H1 (cell line): ENCODE data around the gene RB1. TPM values are rescaled to one million over a fixed set of nuclear protein-coding genes. Genes with fewer than 3 reads are reported as not detected.

Experiments
- CTCF ChIA-PET: fragments of 300-600 bp; sonication (Branson Sonifier 250); formaldehyde crosslinking; loops from one replicate; lab custom pipeline; 2021; ENCODE audit not compliant: partially characterized antibody; lab: Charles Lee
- POLR2A ChIA-PET: fragments of 300-600 bp; sonication (Branson Sonifier 250); formaldehyde crosslinking; loops from one replicate; lab custom pipeline; 2021; ENCODE audit warnings: inconsistent platforms; ENCODE audit not compliant: partially characterized antibody; lab: Charles Lee
- DNase-seq, 2 experiments: peaks; one replicate each; pipeline versions ENCODE4 v3.0.0 to v3.0.0-alpha.2; 2010 to 2022; ENCODE audit warnings: low spot score in 2 of 2, low read depth in 1 of 2, mixed read lengths in 1 of 2
- FAIRE-seq: peaks from 2 replicates; lab custom pipeline; 2011; peaks lifted over from hg19 to GRCh38; lab: Jason Lieb, UNC
- H2AFZ ChIP-seq: 2 replicates; pipeline ENCODE4 v1.8.1; 2012; ENCODE audit warnings: low read length, inconsistent platforms
- H2AK5ac ChIP-seq: 2 replicates; pipeline ENCODE4 v1.6.1; 2013; ENCODE audit warnings: low read depth, low read length
- H2BK120ac ChIP-seq: replicated peaks from 2 replicates; pipeline ENCODE3; 2013; ENCODE audit warnings: low read depth, low read length, inconsistent platforms
- H2BK12ac ChIP-seq: 2 replicates; pipeline ENCODE4 v1.6.1; 2013; ENCODE audit warnings: low read depth, low read length
- H2BK15ac ChIP-seq: 2 replicates; pipeline ENCODE4 v1.6.1; 2013; ENCODE audit warnings: low read length
- H2BK20ac ChIP-seq: 2 replicates; pipeline ENCODE4 v1.6.1; 2013; ENCODE audit warnings: low read length
- H2BK5ac ChIP-seq: 2 replicates; pipeline ENCODE4 v1.6.1; 2013; ENCODE audit warnings: low read depth, low read length
- H3K14ac ChIP-seq: 2 replicates; pipeline ENCODE4 v1.6.1; 2013; ENCODE audit warnings: inconsistent platforms; ENCODE audit not compliant: insufficient read length
- H3K18ac ChIP-seq: 2 replicates; pipeline ENCODE4 v1.6.1; 2013; ENCODE audit warnings: low read length; ENCODE audit errors: extremely low read depth
- H3K23ac ChIP-seq: 2 replicates; pipeline ENCODE4 v1.6.1; 2013; ENCODE audit warnings: inconsistent platforms; ENCODE audit not compliant: insufficient read length
- H3K23me2 ChIP-seq: 2 replicates; pipeline ENCODE4 v1.6.1; 2013; ENCODE audit warnings: low read depth, low read length
- H3K27ac ChIP-seq: 2 replicates; pipeline ENCODE4 v1.6.1; 2011; ENCODE audit warnings: low read depth, low read length, inconsistent platforms
- H3K27me3 ChIP-seq, 4 experiments: replicated peaks in 1 of 4; 1 replicate in 1 of 4; 2 replicates in 3 of 4; pipeline versions ENCODE4 v1.6.1 to v1.8.1; 2011 to 2013; ENCODE audit warnings: low read length in 3 of 4, mild to moderate bottlenecking in 3 of 4, inconsistent platforms in 2 of 4, mixed read lengths in 2 of 4, moderate library complexity in 1 of 4; ENCODE audit not compliant: control insufficient read depth in 3 of 4, insufficient read depth in 3 of 4; ENCODE audit errors: extremely low read depth in 1 of 4
- H3K36me3 ChIP-seq, 4 experiments: 2 replicates each; pipeline versions ENCODE4 v1.6.1 to v1.8.1; 2011 to 2013; ENCODE audit warnings: mild to moderate bottlenecking in 4 of 4, low read length in 3 of 4, moderate library complexity in 2 of 4, control low read depth in 1 of 4, inconsistent platforms in 1 of 4; ENCODE audit not compliant: insufficient read depth in 4 of 4, control insufficient read depth in 2 of 4
- H3K4ac ChIP-seq: replicated peaks from 2 replicates; pipeline ENCODE3; 2013; ENCODE audit warnings: low read length, low read depth, mixed read lengths, inconsistent platforms; ENCODE audit not compliant: insufficient read length
- H3K4me1 ChIP-seq, 4 experiments: replicated peaks in 1 of 4; 1 replicate in 1 of 4; 2 replicates in 3 of 4; pipeline versions ENCODE4 v1.6.1 to v1.8.1; 2011 to 2013; ENCODE audit warnings: low read length in 3 of 4, inconsistent platforms in 2 of 4, mixed read lengths in 1 of 4; ENCODE audit not compliant: insufficient read depth in 4 of 4, control insufficient read depth in 3 of 4
- H3K4me2 ChIP-seq, 2 experiments: 2 replicates each; pipeline versions ENCODE4 v1.6.1 to v1.8.1; 2011 to 2013; ENCODE audit warnings: low read depth in 2 of 2, low read length in 2 of 2, control low read depth in 1 of 2, inconsistent platforms in 1 of 2, mild to moderate bottlenecking in 1 of 2; ENCODE audit not compliant: insufficient read depth in 1 of 2
- H3K4me3 ChIP-seq, 4 experiments: fragments of 200-600, 300-600 bp in 1 of 4; sonication (generic), shearing (Covaris generic), sonication (Bioruptor Twin) in 1 of 4; 2 replicates each; pipeline versions ENCODE4 v1.5.1 to v1.8.1; 2011 to 2016; ENCODE audit warnings: low read length in 4 of 4, low read depth in 3 of 4, control low read depth in 2 of 4, inconsistent platforms in 2 of 4, mild to moderate bottlenecking in 2 of 4, mixed read lengths in 1 of 4, moderate library complexity in 1 of 4; ENCODE audit not compliant: insufficient read depth in 2 of 4; ENCODE audit errors: extremely low read depth in 1 of 4
- H3K56ac ChIP-seq: replicated peaks from 2 replicates; pipeline ENCODE3; 2013; ENCODE audit warnings: low read depth, mild to moderate bottlenecking, mixed read lengths, low read length, inconsistent platforms; ENCODE audit not compliant: insufficient read length
- H3K79me1 ChIP-seq: 2 replicates; pipeline ENCODE4 v1.6.1; 2013; ENCODE audit warnings: low read depth, low read length, control low read depth
- H3K79me2 ChIP-seq, 2 experiments: 2 replicates each; pipeline versions ENCODE4 v1.6.1 to v1.8.1; 2012 to 2013; ENCODE audit warnings: low read length in 2 of 2, mild to moderate bottlenecking in 2 of 2, inconsistent platforms in 1 of 2; ENCODE audit not compliant: insufficient read depth in 2 of 2, control insufficient read depth in 1 of 2
- H3K9ac ChIP-seq, 4 experiments: replicated peaks in 1 of 4; 1 replicate in 1 of 4; 2 replicates in 3 of 4; pipeline versions ENCODE4 v1.6.1 to v1.8.1; 2011 to 2013; ENCODE audit warnings: low read depth in 3 of 4, low read length in 3 of 4, control low read depth in 2 of 4, mild to moderate bottlenecking in 2 of 4, moderate library complexity in 2 of 4, inconsistent platforms in 1 of 4; ENCODE audit errors: extremely low read depth in 1 of 4
- H3K9me3 ChIP-seq, 2 experiments: 2 replicates each; pipeline versions ENCODE4 v1.6.1 to v1.8.1; 2012 to 2013; ENCODE audit warnings: mild to moderate bottlenecking in 2 of 2, moderate library complexity in 2 of 2, control low read depth in 1 of 2, inconsistent platforms in 1 of 2, low read depth in 1 of 2, low read length in 1 of 2, mixed read lengths in 1 of 2; ENCODE audit not compliant: insufficient read depth in 2 of 2
- H4K20me1 ChIP-seq, 2 experiments: replicated peaks in 1 of 2; 2 replicates each; pipeline versions ENCODE3 to v1.8.1; 2011 to 2013; ENCODE audit warnings: inconsistent platforms in 2 of 2, low read length in 2 of 2, mild to moderate bottlenecking in 1 of 2; ENCODE audit not compliant: insufficient read depth in 2 of 2, control insufficient read depth in 1 of 2
- H4K5ac ChIP-seq: 2 replicates; pipeline ENCODE4 v1.6.1; 2013; ENCODE audit warnings: low read length, low read depth, mixed read lengths, inconsistent platforms; ENCODE audit not compliant: insufficient read length
- H4K8ac ChIP-seq: 2 replicates; pipeline ENCODE4 v1.8.0; 2013; ENCODE audit warnings: mild to moderate bottlenecking, moderate library complexity, low read length, inconsistent platforms; ENCODE audit not compliant: insufficient read depth; ENCODE audit errors: extremely low read depth
- H4K91ac ChIP-seq: replicated peaks from 2 replicates; pipeline ENCODE3; 2013; ENCODE audit warnings: low read length, mixed read lengths, inconsistent platforms; ENCODE audit not compliant: insufficient read length
- CBX8 ChIP-seq: fragments of 300-800, 300-1000 bp; sonication (generic); IDR thresholded peaks from 2 replicates; pipeline ENCODE4 v1.7.1; 2016; ENCODE audit warnings: low read depth, low read length, borderline replicate concordance
- EZH2 ChIP-seq: fragments of 200-600 bp; sonication (generic); IDR thresholded peaks from 2 replicates; pipeline ENCODE4 v1.7.1; 2012; ENCODE audit warnings: low read depth, mild to moderate bottlenecking, moderate library complexity, low read length, inconsistent platforms; ENCODE audit not compliant: severe bottlenecking
- GABPA ChIP-seq: IDR thresholded peaks from 2 replicates; pipeline ENCODE4 v1.6.1; 2011; ENCODE audit warnings: mild to moderate bottlenecking, low read length, moderate library complexity, borderline replicate concordance; ENCODE audit not compliant: insufficient read depth
- KDM4A ChIP-seq: IDR thresholded peaks from one replicate; pipeline ENCODE4 v1.7.1; 2012; ENCODE audit warnings: low read depth, mild to moderate bottlenecking, moderate library complexity, low read length, inconsistent platforms; ENCODE audit not compliant: severe bottlenecking
- PHF8 ChIP-seq: fragments of 200-600 bp; sonication (generic); conservative IDR thresholded peaks from 2 replicates; pipeline ENCODE4 v1.7.1; 2012; ENCODE audit warnings: low read depth, mild to moderate bottlenecking, inconsistent platforms, low read length, moderate library complexity
- POLR2A ChIP-seq, 2 experiments: IDR thresholded peaks; 1 replicate in 1 of 2; 2 replicates in 1 of 2; pipeline ENCODE4 v1.6.1; 2011; ENCODE audit warnings: low read depth in 2 of 2, low read length in 2 of 2, mild to moderate bottlenecking in 2 of 2; ENCODE audit errors: control extremely low read depth in 1 of 2
- RAD21 ChIP-seq, 2 experiments: IDR thresholded peaks in 1 of 2; conservative IDR thresholded peaks in 1 of 2; 2 replicates each; pipeline ENCODE4 v1.6.1; 2011; ENCODE audit warnings: low read depth in 2 of 2, low read length in 2 of 2, improper control_type of control experiment in 1 of 2, inconsistent platforms in 1 of 2, mild to moderate bottlenecking in 1 of 2, moderate library complexity in 1 of 2
- RNF2 ChIP-seq: fragments of 200-900, 300-1000 bp; sonication (generic); IDR thresholded peaks from 2 replicates; pipeline ENCODE4 v1.7.1; 2016; ENCODE audit warnings: borderline replicate concordance, low read depth, mild to moderate bottlenecking, antibody characterized with exemption, low read length; ENCODE audit not compliant: poor library complexity, severe bottlenecking; ENCODE audit errors: missing control alignments
- SUZ12 ChIP-seq: fragments of 200-600 bp; sonication (generic); IDR thresholded peaks from 2 replicates; pipeline ENCODE4 v1.6.1; 2012; ENCODE audit warnings: mild to moderate bottlenecking, inconsistent platforms, low read length, moderate library complexity, mixed read lengths
- TCF12 ChIP-seq: IDR thresholded peaks from 2 replicates; pipeline ENCODE4 v1.6.1; 2011; ENCODE audit warnings: low read depth, mild to moderate bottlenecking, low read length
- WGBS, 2 experiments: shearing (Covaris generic) in 1 of 2; methylation state at CpG; one replicate each; pipeline versions ENCODE4 v1.1.6 to v1.1.7; 2013 to 2015; ENCODE audit warnings: low lambda C conversion rate in 2 of 2, mixed read lengths in 2 of 2, inconsistent platforms in 1 of 2, low coverage in 1 of 2, missing lambda C conversion rate in 1 of 2; ENCODE audit not compliant: insufficient replicate concordance in 2 of 2, insufficient coverage in 1 of 2, insufficient read length in 1 of 2; ENCODE audit errors: extremely low coverage in 1 of 2, missing lambda C conversion rate in 1 of 2; 5-methylcytosine and 5-hydroxymethylcytosine counted together
- polyA plus RNA-seq, 7 experiments: library from polyadenylated mRNA; depleted of rRNA in 3 of 7; stranded (reverse) in 5 of 7; unstranded in 2 of 7; fragments of >200 nt in 5 of 7; fragments of 200-250 nt in 2 of 7; gene quantifications; 1 replicate in 5 of 7; 2 replicates in 1 of 7; 4 replicates in 1 of 7; pipeline versions ENCODE4 v1.2.1 to v1.2.3, GENCODE V29; 2011 to 2013; ENCODE audit warnings: missing spikeins in 2 of 7, mixed read lengths in 2 of 7
- total RNA-seq: library from RNA; stranded (reverse); fragmentation: NEBNext Ultra II Directional; extraction: Animal tissue kit (Norgen Biotek cat#: 25700); gene quantifications from 2 replicates; pipeline ENCODE4 v1.2.1, GENCODE V29; 2021

RB1 gene
- total and polyA plus RNA-seq, 2 of the 8 experiments (the other 6 are each of a cell fraction or from before 2014, with no cell fraction given), result 4.1 to 17.5 TPM

- CTCF ChIA-PET, result no interaction called here
- Histone ChIP-seq H3K36me3 (no peaks in the 10 kb centered on the region), H2BK12ac (no peak overlapping the region), H3K27me3 (no peaks in the 10 kb centered on the region), H2BK5ac (no peak overlapping the region), H4K5ac (no peak overlapping the region), H3K4me1 (no peaks in the 10 kb centered on the region), H2AFZ (no peak overlapping the region), H4K8ac (peak overlapping the region; percentile 89; the same call in 1 of the 2 replicates), H3K27ac (no peak overlapping the region), H3K79me1 (no peaks in the 10 kb centered on the region), H4K20me1 (no peaks in the 10 kb centered on the region), H2AK5ac (no peak overlapping the region), H3K4me3 (no peak overlapping the region), H3K9ac (no peak overlapping the region), H3K18ac (no peak overlapping the region), H2BK20ac (no peak overlapping the region), H3K14ac (no peak overlapping the region), H3K4me2 (no peak overlapping the region), H3K9me3 (no peaks in the 10 kb centered on the region), H4K91ac (no peak overlapping the region), H3K4ac (no peak overlapping the region), H3K23me2 (no peaks in the 10 kb centered on the region), H2BK15ac (no peak overlapping the region), H3K23ac (no peak overlapping the region), H3K56ac (no peak overlapping the region), H3K79me2 (no peaks in the 10 kb centered on the region), H2BK120ac (no peak overlapping the region)
- POLR2A ChIA-PET, result no interaction called here
- 91% methylated on average over 1 of the region's 1 CpG; no CpG with 5 or more reads in 1 of the 2 experiments for WGBS, 2 experiments
- no peak for FAIRE-seq
- DNase-seq, result no peak
- TF ChIP-seq KDM4A (no peak), GABPA (no peak), RAD21 (IDR thresholded peaks at IDR 0.05 in 1 of 2, conservative IDR thresholded peaks at IDR 0.05 in 1 of 2; ENCODE audit: low read depth in 2 of 2, low read length in 2 of 2) (no peak), SUZ12 (no peak), PHF8 (no peak), POLR2A (IDR thresholded peaks at IDR 0.05; ENCODE audit: control extremely low read depth in 1 of 2, low read depth in 2 of 2, low read length in 2 of 2) (no peak), RNF2 (no peak), TCF12 (no peak), EZH2 (no peak), CBX8 (no peak)
Measured at GRCh38 chr13:48443442-48444208, 140.1 kb downstream of the RB1 start.
